Stimulated activated CD8-positive, alpha-beta memory T cell treated with anti-CD3 and anti-CD28 coated beads, Interleukin-2, amount 100 ng/mL, for 1 hour (primary cell): ENCODE results near the gene COL2A1.

Source experiments
- DNase-seq, 2 donors: peaks; one replicate each; pipeline ENCODE4 v3.0.0-alpha.2; 2020; ENCODE audit warnings: low read depth in 2 of 2

The COL2A1 gene

GRCh38 chr12:48030173-48030650, 25.9 kb upstream of the COL2A1 start:
- no peak for DNase-seq

GRCh38 chr12:48029491-48030172, 25.4 kb upstream of the COL2A1 start:
- no peak for DNase-seq

GRCh38 chr12:48028541-48029431, 24.5 kb upstream of the COL2A1 start:
- no peak for DNase-seq

- DNase-seq = no peak
These were observed 23.1 kb upstream of the COL2A1 start for GRCh38 chr12:48027183-48028002.

GRCh38 chr12:48026060-48026827, 22.0 kb upstream of the COL2A1 start:
- no peak for DNase-seq

DNA sequence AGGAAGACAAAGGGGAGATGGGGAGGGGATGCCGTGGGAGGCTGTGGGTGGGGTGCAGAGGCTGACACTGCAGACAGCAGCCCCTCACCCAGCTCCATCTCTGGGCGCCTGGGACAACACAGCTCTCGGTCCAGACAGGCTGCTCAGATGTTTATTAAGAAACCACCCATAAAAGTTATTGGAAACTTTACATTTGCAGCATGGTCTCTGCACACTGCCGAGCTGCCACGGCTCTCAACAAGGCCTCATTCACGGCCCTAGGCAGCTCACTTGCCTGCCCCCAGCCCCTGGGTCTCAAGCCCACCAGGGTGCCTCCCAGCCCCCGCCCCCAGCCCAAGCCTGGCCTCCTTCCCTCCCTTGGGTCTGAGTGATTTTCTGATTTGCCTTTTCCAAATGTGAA, 21.0 kb upstream of the COL2A1 start:
- no peak for DNase-seq

- DNase-seq = no peak
These were observed 20.5 kb upstream of the COL2A1 start for GRCh38 chr12:48024735-48025134.

GRCh38 chr12:48023386-48023785, 19.1 kb upstream of the COL2A1 start:
- no peak for DNase-seq

- no peak for DNase-seq
These were observed 18.6 kb upstream of the COL2A1 start for GRCh38 chr12:48022676-48023385.

DNA sequence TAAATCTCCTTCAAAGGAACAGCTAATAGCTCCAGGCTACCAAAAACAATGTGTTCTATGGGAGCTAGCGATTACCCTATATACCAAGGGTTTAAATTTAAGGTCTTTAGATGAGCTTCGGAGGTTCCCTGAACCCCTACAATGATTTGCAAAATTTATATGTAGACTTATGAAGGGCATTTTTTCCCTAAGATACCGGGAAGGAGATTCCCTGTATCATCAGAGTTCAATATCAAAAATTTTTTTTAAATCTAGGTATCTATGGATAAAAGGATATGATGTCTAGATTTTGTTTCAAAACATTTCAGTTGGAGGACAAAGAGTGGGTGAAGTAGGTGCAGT, 17.9 kb upstream of the COL2A1 start:
- no peak for DNase-seq

DNA sequence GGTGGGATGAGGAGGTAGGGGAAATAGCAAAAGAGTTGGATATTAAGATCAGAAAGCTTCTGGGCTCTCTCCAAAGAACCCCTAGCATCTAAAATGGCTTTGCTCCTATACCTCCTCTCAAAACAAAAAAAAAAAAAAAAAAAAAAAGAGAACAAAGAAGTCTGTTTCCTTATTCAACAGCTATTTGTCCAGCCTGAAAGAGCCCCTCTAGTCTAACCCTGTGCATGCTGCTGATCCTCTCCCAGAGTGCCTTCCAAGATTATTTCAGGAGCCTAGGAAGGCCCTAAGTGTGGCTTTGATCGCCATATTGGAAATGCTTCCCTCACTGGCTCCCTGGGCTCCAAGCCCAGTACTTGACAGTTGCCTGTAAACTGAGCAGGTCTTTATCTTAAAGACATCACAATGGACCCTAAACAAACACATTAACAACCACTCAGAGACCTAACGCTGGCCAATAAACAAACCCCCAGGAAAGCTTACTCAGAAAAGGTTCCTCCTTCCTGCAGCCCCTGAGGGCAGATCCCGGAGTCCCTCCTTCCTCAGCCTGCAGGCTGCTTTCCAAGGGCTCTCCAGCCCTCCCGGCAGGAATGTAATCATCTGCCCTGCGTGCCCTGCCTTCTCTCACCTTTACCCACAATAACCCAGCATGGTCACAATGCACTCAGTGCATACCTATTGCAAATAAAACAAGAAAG, 17.4 kb upstream of the COL2A1 start:
- no peak for DNase-seq

DNA sequence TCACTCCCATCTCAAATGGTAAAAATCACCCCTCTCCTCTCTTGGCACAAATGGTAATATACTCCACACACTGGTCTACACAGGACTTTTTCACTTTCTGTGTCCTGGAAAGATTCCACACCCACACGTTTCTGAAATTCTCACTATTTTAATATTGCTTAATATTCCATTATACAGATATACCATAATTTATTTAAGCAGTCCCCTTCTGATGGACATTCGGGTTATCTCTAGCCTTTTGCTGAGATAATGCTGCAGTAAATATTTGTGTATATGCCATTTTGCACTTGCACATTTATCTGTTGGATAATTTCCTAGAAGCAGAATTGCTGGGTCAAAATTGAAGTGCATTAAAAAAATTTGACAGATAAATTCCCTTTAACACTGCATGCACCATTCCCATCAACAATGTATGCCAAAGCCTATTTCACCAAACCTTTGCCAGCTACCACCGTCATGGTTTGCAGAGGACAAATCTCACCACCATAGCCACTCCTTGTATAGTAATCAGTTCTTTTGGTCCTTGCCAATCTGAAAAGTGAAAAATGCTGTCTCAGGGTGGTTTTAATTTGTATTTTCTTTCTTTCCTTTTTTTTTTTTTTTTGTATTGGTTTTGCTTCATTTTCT, 15.5 kb upstream of the COL2A1 start:
- no peak for DNase-seq

GRCh38 chr12:48018618-48018995, 14.3 kb upstream of the COL2A1 start:
- DNase-seq = no peak

DNA sequence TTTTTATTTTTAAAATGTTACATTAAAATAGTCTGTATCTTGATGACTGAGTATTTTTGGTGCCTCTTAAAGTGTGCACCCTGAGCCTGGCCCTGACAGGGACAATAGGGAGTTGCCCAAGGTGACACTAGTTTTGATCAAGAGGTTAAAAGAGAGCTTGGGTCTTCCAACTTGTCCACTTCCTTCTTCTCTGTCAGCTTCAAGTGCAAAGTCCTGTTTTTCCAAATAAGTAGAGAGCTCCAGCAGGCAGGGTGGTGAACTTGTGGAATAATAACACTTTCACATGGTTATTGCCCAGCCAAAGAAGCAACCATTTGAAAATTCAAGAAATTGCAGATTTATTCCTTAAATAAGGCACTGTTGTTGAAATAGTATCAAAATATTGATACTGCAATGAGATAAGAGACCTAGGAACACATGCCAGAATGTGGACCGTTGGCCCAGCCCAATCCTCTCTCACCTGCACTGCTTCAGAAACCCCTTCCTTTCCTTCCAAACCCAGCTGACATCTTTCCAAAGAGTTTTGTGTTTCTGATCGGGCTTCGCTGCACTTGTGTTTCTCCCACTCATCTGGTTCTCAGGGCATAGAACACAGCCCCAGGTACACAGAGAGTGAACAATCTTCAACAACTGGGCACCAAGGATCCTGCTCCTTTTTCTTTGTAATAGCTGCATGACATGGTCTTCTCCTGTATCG, 13.8 kb upstream of the COL2A1 start:
- no peak for DNase-seq

DNA sequence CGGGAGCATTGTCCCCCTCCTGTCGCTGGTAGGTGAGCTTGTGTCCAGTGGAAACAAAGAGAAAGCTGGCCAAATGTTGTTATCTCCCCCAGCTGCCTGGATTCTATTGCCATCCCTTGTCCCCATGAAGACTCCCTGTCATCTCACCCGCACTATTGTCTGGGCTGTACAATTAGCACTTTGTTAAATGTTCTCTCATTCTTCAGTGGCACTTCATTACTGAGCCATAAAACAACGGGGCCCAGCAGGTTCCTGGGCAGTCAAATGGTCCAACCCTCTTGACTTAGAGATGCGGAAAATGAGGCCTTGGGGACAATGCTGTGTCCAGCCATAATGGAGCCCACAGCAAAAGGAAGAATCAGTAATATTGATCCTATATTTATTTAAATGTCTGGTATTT, 13.2 kb upstream of the COL2A1 start:
- no peak for DNase-seq

DNA sequence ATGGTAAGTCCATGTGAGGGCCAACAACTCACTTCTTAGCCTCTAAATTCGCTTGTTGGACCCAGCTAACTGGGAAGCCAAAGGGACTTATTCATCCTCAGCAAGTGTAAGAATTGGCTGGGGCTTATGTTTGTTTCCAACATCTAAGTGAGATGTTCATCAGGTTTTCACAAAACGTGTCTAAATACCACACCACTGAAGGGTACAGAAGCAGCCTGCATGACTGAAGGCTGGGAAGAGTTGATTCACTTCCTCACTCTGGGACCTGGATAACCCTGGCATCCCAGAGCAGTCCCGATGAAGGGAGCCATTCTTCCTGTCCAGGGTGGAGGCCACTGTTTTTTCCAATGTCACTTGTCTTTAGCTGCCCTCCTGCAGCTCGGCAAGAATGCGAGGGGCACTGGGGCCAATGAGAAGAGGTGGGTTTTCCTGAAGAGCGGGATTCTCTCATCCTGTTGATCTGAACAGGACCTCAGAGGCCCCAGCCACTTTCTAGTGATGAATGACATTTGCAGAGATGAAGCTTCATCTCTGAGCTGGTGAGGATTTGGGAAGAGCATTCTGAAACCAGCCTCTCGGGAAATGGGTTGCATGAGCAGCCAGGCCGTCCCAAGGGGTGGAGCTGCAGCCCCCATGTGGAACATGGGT, 12.2 kb upstream of the COL2A1 start:
- DNase-seq = no peak

GRCh38 chr12:48015954-48016353, 11.7 kb upstream of the COL2A1 start:
- no peak for DNase-seq

DNA sequence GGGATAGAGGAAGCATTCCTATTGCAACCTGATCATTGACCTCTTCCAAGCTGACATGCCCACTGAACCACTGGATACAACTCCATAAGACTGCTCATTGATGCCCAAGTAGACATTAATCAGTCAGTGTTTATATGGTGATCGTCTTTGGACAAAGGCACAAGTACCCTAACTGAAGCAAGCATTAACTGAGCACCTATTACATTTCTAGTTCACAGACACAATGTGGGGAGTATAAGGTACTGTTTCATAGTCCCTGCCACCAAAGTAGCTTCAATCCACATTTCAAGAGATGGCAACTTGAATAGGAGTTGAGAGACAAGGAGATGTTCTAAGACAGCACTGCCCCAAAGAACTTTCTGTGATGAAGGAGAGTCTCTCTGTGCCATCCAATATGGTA, 10.9 kb upstream of the COL2A1 start:
- DNase-seq = no peak

- no peak for DNase-seq
These were observed 9.0 kb upstream of the COL2A1 start for GRCh38 chr12:48013287-48013686.
